GM21737 (cell line): Measurements from ENCODE around the gene ZNF670.
"Not testable (repeated sequence)": the region's sequence is repeated elsewhere in the genome, so short reads cannot be mapped to it uniquely, and the experiment has no call there.

Experiments
- ATAC-seq: cut with Tn5 transposase; IDR thresholded peaks from one replicate; pipeline ENCODE4 v1.9.1; 2021; ENCODE audit warnings: mild to moderate bottlenecking, moderate library complexity; ENCODE audit not compliant: unreplicated experiment

The ZNF670 gene

GRCh38 chr1:247047702-247048101, 30.9 kb downstream of the ZNF670 start:
- no peak for ATAC-seq

- no peak for ATAC-seq
Observed at GRCh38 chr1:247047260-247047659, 31.4 kb downstream of the ZNF670 start.

GRCh38 chr1:247043406-247043805, 35.2 kb downstream of the ZNF670 start:
- no peak for ATAC-seq

GRCh38 chr1:247037511-247038320, 40.9 kb downstream of the ZNF670 start:
- no peak for ATAC-seq

- ATAC-seq: not testable (repeated sequence)
Observed at GRCh38 chr1:247032306-247032705, 46.3 kb downstream of the ZNF670 start.
